ENCODE measurements around the gene TRIM33. TPM values are rescaled to one million over a fixed set of nuclear protein-coding genes. Genes with fewer than 3 reads are reported as not detected.
A peak's percentile ranks its signal among the peaks of the same experiment; 100 is the strongest.

The TRIM33 gene
- total and polyA plus RNA-seq, 2 of the 13 experiments (the other 11 are each of a cell fraction or from before 2014, with no cell fraction given): 35.5 to 42.2 TPM

GRCh38 chr1:114508386-114508898 is 2.6 kb downstream of the TRIM33 start:
- POLR2A ChIA-PET: no interaction called here
- Histone ChIP-seq H3K9ac (ENCODE audit: insufficient read depth, low read depth, low read length) (peak overlapping the region; percentile 91), H3K27me3 (ENCODE audit: control insufficient read depth in 1 of 2, insufficient read depth in 2 of 2, low read length in 2 of 2) (no peaks in the 10 kb centered on the region), H3K4me1 (ENCODE audit: insufficient read depth, low read length) (peaks cover 50% of the 10 kb centered on the region), H3K27ac (ENCODE audit: extremely low read length, insufficient read depth, low read length) (no peak overlapping the region), H3K36me3 (replicated peaks in 1 of 2; ENCODE audit: control insufficient read depth in 1 of 2, insufficient read depth in 2 of 2, low read length in 2 of 2) (peaks cover 2 to 18% of the 10 kb centered on the region in 2 experiments; a peak in 3 of 5 replicates), H3K4me2 (ENCODE audit: low read depth, low read length) (peak overlapping the region; percentile 77), H2AFZ (ENCODE audit: low read length) (no peak overlapping the region), H4K20me1 (ENCODE audit: insufficient read depth, low read length) (peaks cover 30% of the 10 kb centered on the region), H3K4me3 (replicated peaks in 1 of 3; ENCODE audit: insufficient read depth in 1 of 3, low read depth in 2 of 3, low read length in 3 of 3) (peak overlapping the region; percentile 84 to 95 (median 93); a peak in 5 of 6 replicates), H3K9me3 (ENCODE audit: low read length) (no peaks in the 10 kb centered on the region), H3K79me2 (ENCODE audit: insufficient read depth, low read length) (peaks cover 80% of the 10 kb centered on the region)
- no peak for TF ChIP-seq ZSCAN31 (CRISPR knock-in tag; IDR thresholded peaks at IDR 0.05; ENCODE audit: low read depth)
- TF ChIP-seq ZNF510 (CRISPR knock-in tag; IDR thresholded peaks at IDR 0.05; ENCODE audit: low read depth): no peak
- TF ChIP-seq CBFB (CRISPR knock-in tag; IDR thresholded peaks at IDR 0.05): no peak
- TF ChIP-seq, protein P1, sequence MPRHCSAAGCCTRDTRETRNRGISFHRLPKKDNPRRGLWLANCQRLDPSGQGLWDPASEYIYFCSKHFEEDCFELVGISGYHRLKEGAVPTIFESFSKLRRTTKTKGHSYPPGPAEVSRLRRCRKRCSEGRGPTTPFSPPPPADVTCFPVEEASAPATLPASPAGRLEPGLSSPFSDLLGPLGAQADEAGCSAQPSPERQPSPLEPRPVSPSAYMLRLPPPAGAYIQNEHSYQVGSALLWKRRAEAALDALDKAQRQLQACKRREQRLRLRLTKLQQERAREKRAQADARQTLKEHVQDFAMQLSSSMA (CRISPR knock-in tag; IDR thresholded peaks at IDR 0.05): no peak
- no peak for TF ChIP-seq CREM (IDR thresholded peaks at IDR 0.05)
- no peak for TF ChIP-seq CREM (CRISPR knock-in tag; IDR thresholded peaks at IDR 0.05)
- TF ChIP-seq JUND (CRISPR knock-in tag; IDR thresholded peaks at IDR 0.05): no peak
- TF ChIP-seq ZNF691 (CRISPR knock-in tag; IDR thresholded peaks at IDR 0.05; ENCODE audit: borderline replicate concordance, low read depth): no peak
- no peak for TF ChIP-seq ZNF816 (CRISPR knock-in tag; IDR thresholded peaks at IDR 0.05; ENCODE audit: borderline replicate concordance)
- no peak for TF ChIP-seq YEATS4 (CRISPR knock-in tag; IDR thresholded peaks at IDR 0.05; ENCODE audit: borderline replicate concordance)
- TF ChIP-seq HNRNPUL1 (IDR thresholded peaks at IDR 0.05; ENCODE audit: low read depth, low read length): no peak
- no peak for TF ChIP-seq ZNF790 (CRISPR knock-in tag; IDR thresholded peaks at IDR 0.05; ENCODE audit: borderline replicate concordance)
- ATAC-seq (no peak), FAIRE-seq (no peak), DNase-seq (ENCODE audit: low spot score) (no peak)
- BruUV-seq (replicated peaks): no TSS peak
- CTCF ChIA-PET (ENCODE audit: low intra/inter-chr PET ratio, low total read pairs): no interaction called here
- 15% methylated on average over 2 of the region's 2 CpGs for WGBS (ENCODE audit: low lambda C conversion rate)
- intact Hi-C loops (cut with micrococcal nuclease; ENCODE audit: unreplicated experiment): no loop called here
- in situ Hi-C loops (cut with HindIII; ENCODE audit: extremely low pct_ligation_motif_present, low pct_unique_long_range_greater_than_20kb): no loop called here
